GM23248 (cell line): Measurements from ENCODE around the gene CYP3A5. TPM values are rescaled to one million over a fixed set of nuclear protein-coding genes. Genes with fewer than 3 reads are reported as not detected.
"Not testable (repeated sequence)": the region's sequence is repeated elsewhere in the genome, so short reads cannot be mapped to it uniquely, and the experiment has no call there.

ENCODE experiments used
- DNase-seq: peaks from one replicate; pipeline ENCODE4 v3.0.0-alpha.2; 2015
- H2AFZ ChIP-seq: fragments of 200-600 bp; sonication (generic); 2 replicates; pipeline ENCODE4 v1.6.1; 2016; ENCODE audit warnings: antibody characterized with exemption
- H3F3A ChIP-seq: fragments of 200-600 bp; sonication (generic); 2 replicates; pipeline ENCODE4 v1.6.1; 2016; ENCODE audit warnings: mild to moderate bottlenecking, antibody characterized with exemption, mixed run types; ENCODE audit not compliant: insufficient read depth
- H3K27ac ChIP-seq: fragments of 200-600 bp; sonication (generic); 2 replicates; pipeline ENCODE4 v1.5.1; 2016; ENCODE audit warnings: mild to moderate bottlenecking
- H3K27me3 ChIP-seq: fragments of 200-600 bp; sonication (generic); replicated peaks from 2 replicates; pipeline ENCODE4 v1.6.1; 2016; ENCODE audit warnings: mild to moderate bottlenecking; ENCODE audit not compliant: insufficient read depth
- H3K36me3 ChIP-seq: fragments of 200-600 bp; sonication (generic); 2 replicates; pipeline ENCODE4 v1.6.1; 2016; ENCODE audit warnings: low read depth, mild to moderate bottlenecking
- H3K4me1 ChIP-seq: fragments of 200-600 bp; sonication (generic); 2 replicates; pipeline ENCODE4 v1.6.1; 2016; ENCODE audit warnings: mild to moderate bottlenecking; ENCODE audit not compliant: insufficient read depth
- H3K4me2 ChIP-seq: fragments of 200-600 bp; sonication (generic); one replicate; pipeline ENCODE4 v1.6.1; 2016; ENCODE audit warnings: mild to moderate bottlenecking; ENCODE audit not compliant: unreplicated experiment
- H3K4me3 ChIP-seq: fragments of 200-600 bp; sonication (generic); 2 replicates; pipeline ENCODE4 v1.5.1; 2016; ENCODE audit warnings: mild to moderate bottlenecking
- H3K79me2 ChIP-seq: fragments of 200-600 bp; sonication (generic); 2 replicates; pipeline ENCODE4 v1.6.1; 2016; ENCODE audit warnings: mild to moderate bottlenecking; ENCODE audit not compliant: insufficient read depth
- H3K9ac ChIP-seq: fragments of 200-600 bp; sonication (generic); 2 replicates; pipeline ENCODE4 v1.6.1; 2016; ENCODE audit warnings: mild to moderate bottlenecking
- H3K9me2 ChIP-seq: fragments of 200-600 bp; sonication (generic); 2 replicates; pipeline ENCODE4 v1.6.1; 2016; ENCODE audit warnings: mixed run types, mild to moderate bottlenecking, moderate library complexity; ENCODE audit not compliant: insufficient read depth
- H3K9me3 ChIP-seq: fragments of 200-600 bp; sonication (generic); one replicate; pipeline ENCODE4 v1.6.1; 2017; ENCODE audit warnings: low read depth
- H4K20me1 ChIP-seq: fragments of 200-600 bp; sonication (generic); 2 replicates; pipeline ENCODE4 v1.6.0; 2016; ENCODE audit not compliant: insufficient read depth
- EZH2 ChIP-seq: fragments of 200-600 bp; sonication (generic); IDR thresholded peaks from 2 replicates; pipeline ENCODE4 v1.6.1; 2018; ENCODE audit warnings: antibody characterized with exemption, mild to moderate bottlenecking; ENCODE audit not compliant: insufficient read depth, poor library complexity, severe bottlenecking
- EZH2phosphoT487 ChIP-seq: fragments of 200-600 bp; sonication (generic); IDR thresholded peaks from 2 replicates; pipeline ENCODE4 v1.6.1; 2018; ENCODE audit warnings: antibody characterized with exemption, moderate library complexity, mild to moderate bottlenecking, low read depth; ENCODE audit not compliant: insufficient read depth
- WGBS, 2 experiments: methylation state at CpG; one replicate each; pipeline ENCODE4 v1.1.6; 2015 to 2017; ENCODE audit warnings: low lambda C conversion rate in 2 of 2, low coverage in 1 of 2; ENCODE audit errors: missing lambda C conversion rate in 2 of 2; 5-methylcytosine and 5-hydroxymethylcytosine counted together
- in situ Hi-C: fragments of 300-500 bp; cut with MboI; formaldehyde crosslinking; loops from 2 replicates; pipeline ENCODE4 v1.15.0; 2020
- polyA plus RNA-seq: library from polyadenylated mRNA; unstranded; fragments of >200 nt; fragmentation: Nextera tagmentation; extraction: Ambion mirVana; gene quantifications from 2 replicates; pipeline ENCODE4 v1.2.1, GENCODE V29; 2016
- total RNA-seq: library from RNA; depleted of rRNA; stranded (reverse); fragments of >200 nt; shearing (Covaris generic); gene quantifications from 2 replicates; pipeline ENCODE4 v1.2.3, GENCODE V29; 2014

The CYP3A5 gene
- total and polyA plus RNA-seq, 2 experiments from 2014 or later: 0.26 TPM; not detected in 1

GRCh38 chr7:99653754-99654153, 26.0 kb downstream of the CYP3A5 start:
- Histone ChIP-seq H2AFZ (no peak overlapping the region), H3K4me2 (no peak overlapping the region), H3K27ac (no peak overlapping the region), H3K9me3 (no peaks in the 10 kb centered on the region), H3K4me1 (no peaks in the 10 kb centered on the region), H3K4me3 (no peak overlapping the region), H3F3A (no peaks in the 10 kb centered on the region), H3K9ac (no peak overlapping the region), H3K9me2 (no peaks in the 10 kb centered on the region), H4K20me1 (no peaks in the 10 kb centered on the region), H3K79me2 (no peaks in the 10 kb centered on the region), H3K27me3 (no peaks in the 10 kb centered on the region), H3K36me3 (no peaks in the 10 kb centered on the region)
- in situ Hi-C loops: no loop called here
- TF ChIP-seq EZH2phosphoT487: no peak
- no peak for TF ChIP-seq EZH2
- WGBS, 2 experiments: 93 to 98% methylated on average over 3 of the region's 3 CpGs
- no peak for DNase-seq

- in situ Hi-C loops: not testable (repeated sequence)
Measured at GRCh38 chr7:99653269-99653668, 26.5 kb downstream of the CYP3A5 start.

GRCh38 chr7:99652671-99653070, 27.1 kb downstream of the CYP3A5 start:
- Histone ChIP-seq H2AFZ (no peak overlapping the region), H3K27ac (no peak overlapping the region), H3F3A (no peaks in the 10 kb centered on the region), H3K9me2 (no peaks in the 10 kb centered on the region), H3K36me3 (no peaks in the 10 kb centered on the region), H3K4me1 (no peaks in the 10 kb centered on the region), H3K9ac (no peak overlapping the region), H3K9me3 (no peaks in the 10 kb centered on the region), H3K4me2 (no peak overlapping the region), H3K27me3 (no peaks in the 10 kb centered on the region), H4K20me1 (no peaks in the 10 kb centered on the region), H3K4me3 (no peak overlapping the region), H3K79me2 (no peaks in the 10 kb centered on the region)
- DNase-seq: no peak
- TF ChIP-seq EZH2: no peak
- TF ChIP-seq EZH2phosphoT487: no peak
- WGBS, 2 experiments: 89 to 95% methylated on average over 2 of the region's 2 CpGs
- in situ Hi-C loops: no loop called here

More at GRCh38 chr7:99653269-99653668, 26.5 kb downstream of the CYP3A5 start:
- not testable (repeated sequence) for H3K27me3 ChIP-seq, H3K79me2 ChIP-seq, H2AFZ ChIP-seq, DNase-seq, H3K27ac ChIP-seq, H3K9me3 ChIP-seq, H3F3A ChIP-seq, H3K9me2 ChIP-seq, H3K36me3 ChIP-seq, H3K4me3 ChIP-seq, H3K9ac ChIP-seq, H3K4me2 ChIP-seq, H4K20me1 ChIP-seq, H3K4me1 ChIP-seq
- 91 to 93% methylated on average over 4 of the region's 4 CpGs for WGBS, 2 experiments

- TF ChIP-seq EZH2 (no peak), EZH2phosphoT487 (no peak)
- no peak overlapping the region for H3K9ac ChIP-seq
- 98 to 100% methylated on average over 2 of the region's 2 CpGs for whole genome bisulfite sequencing, 2 experiments
Measured at GRCh38 chr7:99651290-99651689, 28.5 kb downstream of the CYP3A5 start.

GRCh38 chr7:99648843-99649242, 31.0 kb downstream of the CYP3A5 start:
- Histone ChIP-seq H3K9me3 (no peaks in the 10 kb centered on the region), H3K9me2 (no peaks in the 10 kb centered on the region), H3K9ac (no peak overlapping the region), H3F3A (no peaks in the 10 kb centered on the region), H3K4me2 (no peak overlapping the region), H3K4me3 (no peak overlapping the region), H3K79me2 (no peaks in the 10 kb centered on the region), H3K27ac (no peak overlapping the region), H4K20me1 (no peaks in the 10 kb centered on the region), H3K27me3 (no peaks in the 10 kb centered on the region), H3K4me1 (no peaks in the 10 kb centered on the region), H2AFZ (no peak overlapping the region), H3K36me3 (no peaks in the 10 kb centered on the region)
- in situ Hi-C loops: no loop called here
- peak; percentile 15 for DNase-seq
- TF ChIP-seq EZH2 (no peak), EZH2phosphoT487 (no peak)
- 86% methylated on average over 2 of the region's 2 CpGs for WGBS, 2 experiments

More at GRCh38 chr7:99651290-99651689, 28.5 kb downstream of the CYP3A5 start:
- Histone ChIP-seq H2AFZ (no peak overlapping the region), H3K4me1 (no peaks in the 10 kb centered on the region), H3K4me2 (no peak overlapping the region), H3K9me2 (no peaks in the 10 kb centered on the region), H3K79me2 (no peaks in the 10 kb centered on the region), H3F3A (no peaks in the 10 kb centered on the region), H4K20me1 (no peaks in the 10 kb centered on the region), H3K4me3 (no peak overlapping the region), H3K9me3 (no peaks in the 10 kb centered on the region), H3K27ac (no peak overlapping the region), H3K27me3 (no peaks in the 10 kb centered on the region), H3K36me3 (no peaks in the 10 kb centered on the region)
- DNase-seq: no peak
- in situ Hi-C loops: no loop called here
